DMS 273 treated with DMSO at 0.1 percent for 48 hours (cell line): ENCODE measurements around the gene HOXB2.

Experiments
- DNase-seq: peaks from one replicate; lab custom pipeline; 2025; lab: John Stamatoyannopoulos, UW

The HOXB2 gene

DNA sequence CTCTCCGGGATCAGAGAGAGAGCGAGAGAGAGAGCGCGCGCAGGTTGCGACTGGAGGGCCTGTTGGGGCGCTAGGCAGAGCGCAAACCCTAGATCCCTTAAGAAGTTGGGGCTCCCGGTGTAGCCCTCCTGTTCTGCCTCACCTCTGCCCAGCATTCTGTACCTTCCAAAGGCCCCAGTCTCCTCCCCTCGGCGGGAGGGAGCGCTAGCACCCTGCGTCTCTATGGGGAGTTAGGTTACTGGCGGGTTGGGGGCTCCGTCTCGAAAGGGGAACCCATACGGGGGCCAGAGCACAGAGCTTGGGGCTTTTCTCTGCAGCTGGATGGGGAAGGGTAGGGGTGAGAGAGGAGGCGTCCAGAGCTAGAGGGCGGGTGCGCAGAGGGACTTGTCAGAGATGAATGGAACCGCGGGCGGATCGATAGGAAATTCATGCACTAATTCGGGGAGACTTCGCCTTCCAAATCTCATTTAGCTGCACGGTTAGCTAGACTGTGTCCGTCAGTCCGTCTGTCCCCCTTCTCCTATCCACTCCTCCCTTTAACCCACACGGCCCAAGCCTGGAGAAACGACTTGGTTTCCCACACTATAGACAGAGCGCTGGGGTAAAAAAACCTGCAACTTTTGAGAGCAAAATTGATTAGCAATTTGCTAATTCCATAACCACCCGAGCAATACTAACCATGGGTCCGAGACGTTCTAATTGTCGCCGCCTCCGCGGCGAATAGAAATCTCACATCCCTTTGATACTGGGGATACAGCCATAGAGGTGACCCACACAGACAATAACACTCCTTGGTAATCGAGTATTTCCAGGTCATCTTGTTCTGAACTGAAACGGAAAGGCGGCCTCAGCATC lies 33.9 kb upstream of the HOXB2 start:
- no peak for DNase-seq

DNA sequence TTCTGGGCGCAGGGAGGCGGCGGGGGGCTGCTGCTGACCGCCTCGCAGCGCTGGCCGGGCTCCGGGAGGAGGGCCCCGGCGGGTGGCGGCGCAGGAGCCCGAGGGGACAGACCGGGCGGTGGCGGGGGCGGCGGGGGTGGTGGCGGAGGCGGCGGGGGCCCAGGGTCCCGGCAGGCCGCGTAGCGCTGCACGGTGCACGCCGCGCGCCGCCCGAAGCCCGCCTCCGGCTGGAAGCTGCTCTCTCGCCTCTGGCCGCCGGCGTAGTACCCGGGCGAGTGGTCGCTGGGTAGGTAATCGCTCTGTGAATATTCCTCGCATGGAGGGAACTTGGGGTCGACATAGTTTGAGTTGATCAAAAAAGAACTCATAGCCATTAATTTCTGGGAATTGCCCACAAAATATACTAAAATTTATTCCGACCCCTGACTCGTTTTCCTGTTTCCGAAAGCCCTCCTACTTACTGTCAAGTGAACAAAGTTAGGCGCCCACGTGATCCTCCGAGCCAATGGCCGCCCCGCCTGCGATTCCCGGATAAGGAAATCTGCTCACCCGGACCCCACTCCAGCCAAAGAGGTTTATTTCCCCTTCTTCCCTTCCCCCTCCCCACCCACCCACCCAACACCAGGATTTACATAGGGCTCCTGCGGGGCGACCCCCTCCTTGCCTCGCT lies 33.2 kb upstream of the HOXB2 start, which contains the start of gene HOXB4:
TSS of gene HOXB4 (minus strand) at position 405 of the 670 bp plus-strand sequence. CDS start at position 374, 31 bp downstream.
- DNase-seq, result no peak

DNA sequence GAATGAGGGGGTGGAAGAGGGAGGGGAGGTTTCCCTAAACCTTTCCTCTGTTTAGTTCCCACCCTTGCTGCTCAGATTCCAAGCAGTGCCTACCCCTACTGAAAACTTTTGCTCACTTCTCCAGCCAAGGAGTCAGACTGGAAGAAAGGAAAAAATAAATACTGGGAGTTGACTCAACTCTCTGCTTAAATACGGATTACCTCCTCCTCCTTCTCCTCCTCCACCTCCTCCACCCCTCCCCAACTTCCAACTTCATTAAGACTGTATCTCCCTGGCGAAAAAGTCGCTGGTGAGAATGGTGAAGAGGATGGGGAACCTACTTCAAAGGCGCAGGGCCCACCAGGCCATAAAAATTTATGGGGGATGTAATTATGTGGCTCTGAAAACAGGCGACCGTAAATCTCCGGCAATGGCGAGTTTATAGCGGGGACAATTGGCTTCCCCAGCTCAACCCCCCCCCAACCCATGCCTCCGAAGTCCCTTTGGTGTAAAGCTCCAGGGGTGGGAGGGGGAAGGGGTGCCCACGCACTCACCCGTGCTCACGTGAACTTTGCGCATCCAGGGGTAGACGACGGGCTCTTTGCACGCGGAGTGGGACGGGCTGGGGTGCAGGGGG lies 32.5 kb upstream of the HOXB2 start:
- DNase-seq, result no peak

DNA sequence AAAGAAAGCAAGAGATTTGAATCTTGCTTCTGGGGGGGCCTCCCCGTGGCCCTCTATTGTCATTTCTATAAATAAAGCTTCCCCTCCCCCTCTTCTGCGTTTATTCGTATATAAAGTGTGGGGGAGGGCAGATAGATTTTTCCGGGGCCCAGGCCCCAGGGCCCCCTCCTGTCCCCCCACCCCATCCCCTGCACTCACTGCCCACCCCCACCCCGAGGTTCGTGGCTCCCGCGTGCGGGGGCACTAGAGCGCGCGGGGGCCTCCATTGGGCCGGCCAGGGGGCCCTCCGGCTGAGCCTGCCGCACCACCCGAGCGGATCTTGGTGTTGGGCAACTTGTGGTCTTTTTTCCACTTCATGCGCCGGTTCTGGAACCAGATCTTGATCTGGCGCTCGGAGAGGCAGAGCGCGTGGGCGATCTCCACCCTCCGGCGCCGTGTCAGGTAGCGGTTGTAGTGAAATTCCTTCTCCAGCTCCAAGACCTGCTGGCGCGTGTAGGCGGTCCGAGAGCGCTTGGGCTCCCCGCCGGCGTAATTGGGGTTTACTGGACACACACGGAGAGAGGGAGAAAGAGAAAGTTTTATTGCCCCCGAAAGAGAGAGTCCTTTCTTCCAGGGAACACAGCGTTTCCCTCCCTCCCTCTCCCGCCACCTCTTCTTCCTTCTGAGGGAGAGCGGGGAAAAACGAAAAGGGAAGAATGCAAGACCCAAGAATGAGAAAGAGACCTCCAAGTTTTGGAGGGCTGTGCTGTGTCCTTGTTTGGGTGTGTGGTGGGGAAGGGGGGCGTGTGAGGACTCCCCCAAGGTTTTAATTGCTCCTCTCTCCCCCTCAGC lies 31.8 kb upstream of the HOXB2 start:
- DNase-seq, result no peak

DNA sequence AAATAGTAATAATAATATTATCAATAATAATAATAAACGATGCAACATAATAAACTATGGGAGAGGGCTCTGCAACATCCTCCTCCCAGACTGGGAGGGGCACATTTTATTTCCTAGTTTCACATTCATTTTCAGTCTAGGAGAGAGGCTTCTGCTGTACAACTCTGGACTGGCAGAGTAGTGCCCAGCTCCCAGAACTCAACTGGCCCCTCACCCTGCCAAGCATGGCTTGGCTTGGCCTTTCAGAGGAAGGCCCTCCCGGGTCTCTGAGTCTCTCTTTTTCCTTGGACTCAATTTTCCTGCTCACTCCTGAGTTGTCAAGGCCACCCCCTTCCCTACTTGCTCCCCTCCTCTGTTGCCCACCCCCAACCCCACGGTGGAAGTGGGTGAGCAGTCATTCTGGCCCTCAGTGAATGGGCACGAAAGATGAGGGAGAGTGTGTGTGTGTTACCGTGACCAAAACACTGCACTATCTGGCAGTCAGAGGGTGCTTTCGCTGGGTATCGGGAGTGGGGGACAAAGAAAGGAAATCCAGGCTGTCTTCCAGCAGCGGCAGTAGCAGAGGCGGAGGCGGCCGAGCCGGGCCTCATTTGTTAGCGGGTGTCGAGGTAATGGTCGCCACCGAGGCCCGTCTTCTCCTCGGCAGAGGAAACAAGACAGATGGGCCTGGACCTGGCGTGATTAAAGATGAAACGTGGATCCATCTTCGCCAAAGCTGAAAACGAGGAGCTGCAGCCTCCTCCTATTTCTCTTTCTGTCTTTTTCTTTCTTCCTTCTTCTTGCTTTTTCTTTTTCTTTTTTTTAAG lies 31.0 kb upstream of the HOXB2 start:
- DNase-seq, result no peak

DNA sequence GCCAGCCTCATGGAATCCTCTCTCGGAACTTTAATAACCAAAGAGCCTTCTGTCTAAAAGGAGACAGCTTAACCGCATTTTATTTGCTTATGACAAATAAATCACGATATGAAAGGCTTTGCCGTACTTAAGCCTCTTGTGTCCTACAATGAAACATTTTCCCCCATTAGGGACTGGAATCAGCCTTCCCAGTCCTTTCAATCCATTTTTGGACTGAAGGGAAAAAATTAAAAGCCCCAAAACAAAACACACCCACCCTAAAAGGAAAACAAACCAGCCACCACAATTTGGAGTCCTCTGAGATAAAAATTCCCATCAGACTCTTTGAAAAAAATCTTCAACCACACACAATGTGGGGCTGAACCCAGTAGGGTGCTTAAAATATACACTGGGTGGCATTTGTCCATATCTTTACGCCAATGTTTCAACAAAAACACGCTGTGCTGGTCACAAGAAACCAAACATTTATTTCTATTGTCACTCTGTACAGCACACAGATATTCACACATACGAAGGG lies 30.2 kb upstream of the HOXB2 start:
- no peak for DNase-seq

DNA sequence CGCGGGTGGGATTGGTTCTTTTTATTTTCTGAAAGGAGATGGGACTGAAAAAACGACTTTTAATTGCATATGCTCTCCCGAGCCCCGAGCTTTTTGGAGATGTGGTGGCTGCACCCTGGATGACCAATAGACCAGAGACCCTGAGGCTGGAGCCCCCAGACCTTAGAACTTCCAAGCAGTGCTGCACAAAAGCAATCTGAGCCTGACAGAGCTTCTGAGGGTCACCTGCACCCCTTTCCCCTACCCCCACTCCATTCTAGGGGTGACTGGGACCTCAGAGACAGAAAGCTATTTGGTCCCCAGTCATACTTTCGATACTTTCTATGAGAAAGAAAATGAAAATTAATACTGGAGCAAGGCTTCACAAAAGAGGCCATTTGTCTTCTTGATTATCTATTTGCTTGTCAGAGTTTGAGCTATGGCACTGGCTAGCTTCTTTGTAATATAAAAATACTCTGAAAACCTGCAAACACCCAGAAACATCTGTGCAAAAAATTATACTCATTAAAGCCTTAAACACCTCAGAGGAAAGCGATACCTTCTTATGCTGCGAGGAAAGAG lies 29.7 kb upstream of the HOXB2 start:
- no peak for DNase-seq

DNA sequence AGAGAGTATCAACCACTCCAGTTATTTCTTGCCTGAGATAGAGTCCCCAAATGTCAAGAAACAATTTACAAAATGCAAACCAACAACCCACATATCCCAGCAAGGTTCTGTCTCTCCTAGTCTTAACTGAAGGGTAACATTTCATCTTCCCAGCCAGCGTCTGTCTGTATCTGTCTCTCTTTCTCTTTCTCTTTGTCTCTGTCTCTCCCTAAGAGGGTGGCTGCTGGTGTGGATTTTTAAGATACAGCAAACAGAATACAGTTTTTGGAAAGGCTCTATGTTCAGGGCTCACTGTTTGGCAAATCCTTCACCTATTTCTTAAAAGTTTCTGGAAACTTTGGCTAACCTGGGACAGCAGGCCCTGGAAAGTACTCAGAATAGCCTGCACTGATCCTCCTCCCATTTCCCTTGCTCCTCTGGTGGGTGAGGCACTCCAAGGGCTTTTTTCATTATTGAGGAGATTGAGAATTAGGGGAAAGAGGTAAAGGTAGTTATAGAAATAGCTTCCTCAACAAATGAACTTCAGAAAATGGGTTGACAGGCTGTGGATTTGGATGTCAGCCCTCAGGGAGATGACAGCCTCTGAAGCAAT lies 27.0 kb upstream of the HOXB2 start:
- DNase-seq, result no peak

DNA sequence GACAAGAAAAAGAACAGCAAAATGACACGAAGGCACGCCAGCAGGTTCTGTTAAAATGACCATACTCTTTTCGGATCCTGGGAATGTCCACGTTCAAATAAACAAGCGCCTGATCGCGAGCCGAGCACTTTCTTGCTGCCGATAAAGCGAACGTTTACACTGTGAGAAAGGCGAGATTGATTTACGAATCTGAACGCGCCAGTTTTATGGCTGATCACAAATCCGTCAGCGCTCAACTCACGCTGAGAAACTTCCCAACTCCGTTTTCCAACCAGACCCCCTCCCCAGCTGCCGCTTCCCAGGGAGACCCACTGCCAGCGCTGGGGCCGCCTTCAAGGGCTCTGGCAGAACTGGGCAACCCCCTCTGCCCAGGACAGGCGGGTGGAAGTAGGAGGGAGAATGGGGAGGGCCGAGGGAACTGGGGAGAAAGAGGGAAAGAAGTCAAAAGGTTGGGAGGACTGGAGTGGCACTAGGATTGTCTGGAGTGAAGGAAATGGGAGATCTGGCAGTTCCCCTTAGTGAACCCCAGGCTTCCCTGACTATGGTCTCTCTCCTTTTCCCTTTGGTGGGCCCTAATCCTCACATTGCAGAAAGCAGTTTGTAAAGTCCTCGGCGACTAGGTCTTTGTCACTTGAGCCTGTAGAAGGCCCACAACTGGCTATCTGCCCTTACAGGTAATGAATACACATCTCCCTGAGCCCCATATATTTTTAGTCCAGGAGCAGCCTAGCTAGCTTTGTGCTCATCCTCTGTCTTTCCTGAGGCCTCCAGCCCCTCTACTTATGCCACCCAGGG lies 26.3 kb upstream of the HOXB2 start:
- DNase-seq, result no peak

DNA sequence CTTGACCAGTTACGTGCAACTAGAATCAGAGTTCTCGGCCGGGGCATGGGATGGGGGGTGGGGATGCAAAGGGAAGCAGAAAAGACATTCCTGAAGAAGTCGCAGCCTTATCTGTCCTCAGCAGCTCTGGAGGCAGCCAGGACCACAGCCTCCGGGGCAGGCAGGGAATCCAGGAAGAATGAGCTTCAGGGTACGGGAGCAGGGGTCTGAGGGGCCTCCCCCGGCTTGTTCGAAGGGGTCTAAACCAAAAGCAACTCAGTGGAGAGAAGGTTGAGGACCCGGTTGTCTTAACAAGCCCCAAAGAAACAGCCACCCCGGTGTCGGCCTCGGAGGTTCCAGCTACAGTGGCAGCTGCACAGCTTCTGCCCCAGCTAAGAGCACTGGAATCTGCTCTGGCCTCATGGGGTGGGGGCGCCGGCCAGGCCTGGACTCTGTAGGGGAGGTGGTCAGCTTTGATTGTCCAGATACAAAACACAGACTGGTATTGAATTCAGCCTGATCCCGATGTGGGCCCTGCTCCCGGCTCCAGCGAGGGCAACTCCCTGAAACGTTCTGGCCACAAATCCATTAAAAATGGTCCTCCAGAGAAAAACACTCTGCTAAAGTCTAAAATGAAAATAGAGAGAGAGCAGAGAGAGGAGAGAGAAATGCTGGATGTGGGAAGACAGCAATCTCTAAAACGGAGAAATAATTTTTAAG lies 25.6 kb upstream of the HOXB2 start:
- no peak for DNase-seq

DNA sequence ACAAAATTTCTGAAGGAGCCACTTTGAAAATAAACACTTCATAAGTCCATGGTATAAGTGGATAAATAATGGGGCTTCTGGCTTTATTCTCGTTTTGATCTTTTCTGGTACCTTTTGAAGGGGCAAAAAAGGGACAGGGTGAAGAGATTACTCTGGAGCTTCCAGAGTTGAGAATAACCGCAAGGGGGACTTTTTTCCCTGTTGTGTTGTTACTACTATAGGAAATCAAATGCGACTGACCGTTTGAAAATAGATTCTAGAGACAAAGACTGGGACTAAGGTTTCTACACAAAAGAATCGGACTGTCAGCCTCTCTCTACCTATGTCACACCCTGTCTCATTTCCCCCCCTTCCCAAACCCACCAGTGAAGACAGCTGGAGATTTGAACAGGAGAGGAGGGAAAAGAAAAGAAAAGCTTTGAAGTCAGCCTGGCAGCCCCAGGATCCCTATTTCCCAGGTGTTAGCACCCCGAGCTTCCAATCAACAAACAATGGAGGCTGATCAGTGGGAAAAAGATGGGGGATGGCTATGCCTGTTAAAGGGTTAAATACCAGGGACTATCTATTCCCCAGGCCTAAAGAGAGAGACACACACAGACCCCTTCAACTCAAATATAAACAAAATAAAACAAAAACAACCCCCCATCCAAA lies 24.9 kb upstream of the HOXB2 start:
- DNase-seq, result no peak

DNA sequence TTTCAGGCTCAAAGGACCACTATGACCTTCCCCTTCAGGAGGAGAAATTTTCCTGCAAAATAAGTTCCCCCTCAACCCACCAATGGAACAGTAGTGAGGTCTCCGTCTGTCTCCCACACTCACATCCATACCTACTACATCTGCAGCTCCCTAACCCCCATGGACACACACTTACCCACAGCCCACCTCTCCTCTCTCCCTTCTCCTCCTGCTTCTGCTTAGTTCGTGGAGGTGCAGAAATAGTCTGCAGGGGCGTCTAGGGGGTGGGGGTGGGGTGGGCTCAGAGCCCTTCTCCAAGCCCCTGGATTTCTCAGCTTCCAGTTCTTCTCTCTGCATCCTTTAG lies 24.3 kb upstream of the HOXB2 start:
- DNase-seq, result no peak

DNA sequence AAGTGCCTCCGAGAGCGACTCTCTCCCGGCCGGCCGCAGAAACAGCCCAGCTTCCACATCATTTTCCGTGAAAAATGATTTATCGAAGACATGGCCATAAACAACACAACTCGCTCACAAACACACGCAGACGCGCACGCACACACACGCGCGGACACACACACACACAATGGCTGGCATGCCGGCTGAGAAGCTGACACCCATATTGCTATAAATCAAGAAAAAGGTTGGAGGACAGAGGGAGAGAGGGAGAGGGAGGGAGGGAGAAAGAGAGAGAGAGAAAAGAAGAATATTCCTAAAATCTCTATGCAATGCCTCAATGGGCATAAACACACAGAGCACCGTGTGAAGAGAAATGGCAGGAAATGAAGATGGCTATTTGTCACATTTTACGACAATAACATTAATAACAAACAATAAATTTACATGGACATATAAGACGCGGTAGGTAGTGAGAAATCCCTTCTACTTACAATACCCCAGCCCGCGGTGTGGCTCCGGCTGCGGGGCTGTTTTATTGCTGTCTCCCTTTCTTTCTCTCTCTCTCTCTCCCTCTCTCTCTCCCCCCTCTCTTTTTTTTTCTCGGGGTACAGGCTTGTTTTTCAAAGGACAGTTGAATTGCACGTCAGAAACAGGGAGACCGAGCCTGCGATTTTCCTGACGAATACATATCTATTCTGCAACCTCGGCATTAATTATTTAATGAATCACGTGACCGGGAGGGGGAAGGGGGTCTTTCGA lies 23.8 kb upstream of the HOXB2 start:
- no peak for DNase-seq

DNA sequence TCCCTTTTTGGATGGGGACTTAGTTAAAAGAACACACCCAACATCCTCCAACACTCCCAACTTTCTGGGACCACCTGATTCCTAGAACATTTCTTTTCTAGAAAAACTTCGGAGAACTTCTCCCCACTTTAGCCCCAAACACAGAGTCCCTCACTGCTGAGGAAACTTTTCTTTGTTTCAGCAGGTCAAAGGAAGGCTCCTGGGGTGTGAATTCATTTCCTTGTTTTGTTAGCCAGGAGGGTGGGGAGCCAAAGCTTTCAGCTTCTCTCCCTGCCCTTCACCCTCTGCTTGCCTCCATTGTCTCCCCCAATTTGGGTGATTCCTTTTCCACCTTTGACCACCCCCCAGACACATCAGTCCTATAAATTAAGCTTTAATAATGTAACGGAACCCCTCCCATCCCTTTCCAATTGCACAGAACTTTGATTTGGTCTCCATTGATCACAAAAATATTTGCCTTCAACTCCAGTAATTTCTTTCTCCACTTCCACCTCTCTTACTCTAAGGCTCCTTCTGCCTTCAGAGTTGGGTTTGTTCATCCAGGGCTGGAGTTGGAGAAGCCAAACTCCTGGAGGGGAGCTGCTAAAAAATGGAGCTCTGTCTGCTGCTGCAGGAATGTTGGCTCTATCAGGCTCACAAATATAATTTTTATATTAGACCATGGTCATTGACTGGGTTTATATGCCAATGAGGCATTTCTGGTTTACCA lies 22.9 kb upstream of the HOXB2 start:
- DNase-seq, result no peak

DNA sequence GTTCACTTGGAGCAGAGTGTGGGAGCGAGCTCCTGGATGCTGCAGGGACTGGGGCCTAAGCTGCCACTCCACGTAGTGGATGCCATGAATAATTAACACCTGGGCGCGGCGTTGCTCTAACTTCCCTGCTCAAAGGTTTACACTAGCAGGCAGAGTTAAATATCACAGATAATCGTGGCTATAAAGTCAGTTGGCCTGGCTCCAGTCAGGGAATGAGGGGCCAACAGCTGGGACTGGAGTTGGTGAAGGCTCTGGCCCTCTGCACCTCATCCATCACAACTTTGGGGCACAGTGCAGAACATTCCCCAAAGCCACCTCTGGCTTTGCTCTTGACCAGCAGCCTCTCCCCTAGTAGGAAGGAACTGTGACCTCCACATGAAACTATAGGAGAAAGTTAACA lies 22.3 kb upstream of the HOXB2 start:
- no peak for DNase-seq

DNA sequence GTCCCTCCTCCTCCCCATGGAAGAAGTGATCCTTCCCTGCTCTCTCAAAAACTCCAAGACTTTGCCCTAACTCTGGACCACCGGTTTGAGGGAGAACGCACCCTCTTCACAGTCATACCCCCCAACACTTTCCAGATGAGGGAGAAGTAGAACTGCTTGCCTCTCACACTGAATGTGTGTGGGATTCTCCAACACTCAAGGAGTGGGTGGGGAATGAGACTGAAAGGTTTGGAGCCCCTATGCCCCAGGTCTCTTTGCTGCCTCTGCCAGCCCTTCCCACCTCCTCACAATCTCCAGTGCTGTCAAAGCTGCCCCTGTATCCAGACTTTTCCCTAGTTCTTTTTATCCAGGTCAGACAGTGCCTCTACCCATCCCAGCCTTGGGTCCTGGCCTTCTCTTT lies 21.8 kb upstream of the HOXB2 start:
- no peak for DNase-seq
